Measurements from ENCODE around the gene MRPL11. TPM values are rescaled to one million over a fixed set of nuclear protein-coding genes. Genes with fewer than 3 reads are reported as not detected.

MRPL11 gene
- total and polyA plus RNA-seq, 8 donors: 18.8 to 66.8 (median 40.6) TPM

DNA sequence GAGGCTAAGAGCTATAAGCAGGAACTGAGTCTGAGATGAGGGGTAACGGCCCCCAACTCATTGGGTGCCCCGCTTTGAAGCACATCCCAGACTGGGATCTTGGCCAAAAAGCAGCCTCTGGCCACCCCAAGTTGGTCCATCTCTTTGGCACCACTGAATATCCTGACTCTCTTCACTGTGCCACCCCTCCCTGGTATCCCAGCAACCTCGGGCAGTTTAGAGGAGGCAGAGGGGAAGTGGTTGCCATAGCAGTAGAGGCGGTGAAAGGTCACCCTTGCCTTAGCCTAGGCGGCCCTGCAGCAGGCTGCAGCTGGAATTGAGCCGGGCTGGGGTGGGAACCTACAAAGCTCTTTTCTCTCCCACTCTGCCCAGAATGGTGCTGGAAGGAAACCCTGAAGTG, 29.1 kb upstream of the MRPL11 start:
- WGBS, 5 donors: 26 to 39% (median 35%) methylated on average over 5 to 6 of the region's 6 CpGs
- Histone ChIP-seq H3K27ac (peak overlapping the region in 3 of 5 donors; percentile 1 to 85 (median 84)), H3K4me1 (peaks cover 15 to 36% (median 21%) of the 10 kb centered on the region in 4 donors), H3K36me3 (peaks cover 6 to 25% (median 22%) of the 10 kb centered on the region in 4 donors), H3K9me3 (no peaks in the 10 kb centered on the region), H3K27me3 (no peaks in the 10 kb centered on the region), H3K4me3 (peak overlapping the region; percentile 67 to 76 (median 70))
- DNase-seq: peak; percentile 35 to 82
- TF ChIP-seq, protein P1, sequence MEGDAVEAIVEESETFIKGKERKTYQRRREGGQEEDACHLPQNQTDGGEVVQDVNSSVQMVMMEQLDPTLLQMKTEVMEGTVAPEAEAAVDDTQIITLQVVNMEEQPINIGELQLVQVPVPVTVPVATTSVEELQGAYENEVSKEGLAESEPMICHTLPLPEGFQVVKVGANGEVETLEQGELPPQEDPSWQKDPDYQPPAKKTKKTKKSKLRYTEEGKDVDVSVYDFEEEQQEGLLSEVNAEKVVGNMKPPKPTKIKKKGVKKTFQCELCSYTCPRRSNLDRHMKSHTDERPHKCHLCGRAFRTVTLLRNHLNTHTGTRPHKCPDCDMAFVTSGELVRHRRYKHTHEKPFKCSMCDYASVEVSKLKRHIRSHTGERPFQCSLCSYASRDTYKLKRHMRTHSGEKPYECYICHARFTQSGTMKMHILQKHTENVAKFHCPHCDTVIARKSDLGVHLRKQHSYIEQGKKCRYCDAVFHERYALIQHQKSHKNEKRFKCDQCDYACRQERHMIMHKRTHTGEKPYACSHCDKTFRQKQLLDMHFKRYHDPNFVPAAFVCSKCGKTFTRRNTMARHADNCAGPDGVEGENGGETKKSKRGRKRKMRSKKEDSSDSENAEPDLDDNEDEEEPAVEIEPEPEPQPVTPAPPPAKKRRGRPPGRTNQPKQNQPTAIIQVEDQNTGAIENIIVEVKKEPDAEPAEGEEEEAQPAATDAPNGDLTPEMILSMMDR (IDR thresholded peaks at IDR 0.05): no peak
- TF ChIP-seq EP300 (IDR thresholded peaks at IDR 0.05) (no peak), POLR2AphosphoS5 (IDR thresholded peaks at IDR 0.05) (no peak), POLR2A (IDR thresholded peaks at IDR 0.05) (no peak)
- intact Hi-C loops (cut with DNase I; ENCODE audit: low total_unique reads): no loop called here

DNA sequence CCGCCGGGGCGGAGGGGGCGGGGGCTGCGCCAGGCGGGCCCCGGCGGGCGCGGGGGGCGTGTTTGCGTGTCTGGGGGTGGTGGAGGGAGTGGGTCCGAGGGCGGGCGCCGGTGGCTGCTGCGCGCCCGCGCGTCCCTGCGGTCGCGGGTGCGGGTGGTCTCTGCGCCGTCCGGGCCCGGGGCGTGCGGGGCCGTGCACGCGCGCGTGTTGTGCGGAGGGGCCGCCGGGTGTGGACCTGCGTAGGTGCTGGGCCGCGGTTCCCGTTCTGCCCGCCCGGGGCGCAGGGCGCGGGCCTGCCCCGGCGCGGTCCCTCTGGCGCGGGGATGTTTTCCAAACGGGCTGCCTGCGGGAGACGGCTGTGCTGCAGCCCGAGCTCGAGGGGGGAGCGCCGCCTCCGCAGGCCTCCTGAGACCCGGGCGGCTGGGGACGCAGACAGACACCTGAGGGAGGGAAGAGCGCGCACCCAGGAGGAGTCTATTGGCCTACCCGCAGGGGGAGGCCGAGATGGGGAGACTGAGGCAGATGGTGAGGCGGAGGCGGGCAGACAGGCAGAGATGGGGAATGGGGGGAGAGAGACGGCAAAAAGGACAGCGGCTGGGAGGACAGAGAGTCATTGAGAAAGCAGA, 28.5 kb upstream of the MRPL11 start:
- H3K4me1 ChIP-seq: peaks cover 15 to 36% (median 21%) of the 10 kb centered on the region in 4 donors
- H3K27ac ChIP-seq: peak overlapping the region; percentile 1 to 85 (median 77)
- DNase-seq: peak; percentile 48 to 77

DNA sequence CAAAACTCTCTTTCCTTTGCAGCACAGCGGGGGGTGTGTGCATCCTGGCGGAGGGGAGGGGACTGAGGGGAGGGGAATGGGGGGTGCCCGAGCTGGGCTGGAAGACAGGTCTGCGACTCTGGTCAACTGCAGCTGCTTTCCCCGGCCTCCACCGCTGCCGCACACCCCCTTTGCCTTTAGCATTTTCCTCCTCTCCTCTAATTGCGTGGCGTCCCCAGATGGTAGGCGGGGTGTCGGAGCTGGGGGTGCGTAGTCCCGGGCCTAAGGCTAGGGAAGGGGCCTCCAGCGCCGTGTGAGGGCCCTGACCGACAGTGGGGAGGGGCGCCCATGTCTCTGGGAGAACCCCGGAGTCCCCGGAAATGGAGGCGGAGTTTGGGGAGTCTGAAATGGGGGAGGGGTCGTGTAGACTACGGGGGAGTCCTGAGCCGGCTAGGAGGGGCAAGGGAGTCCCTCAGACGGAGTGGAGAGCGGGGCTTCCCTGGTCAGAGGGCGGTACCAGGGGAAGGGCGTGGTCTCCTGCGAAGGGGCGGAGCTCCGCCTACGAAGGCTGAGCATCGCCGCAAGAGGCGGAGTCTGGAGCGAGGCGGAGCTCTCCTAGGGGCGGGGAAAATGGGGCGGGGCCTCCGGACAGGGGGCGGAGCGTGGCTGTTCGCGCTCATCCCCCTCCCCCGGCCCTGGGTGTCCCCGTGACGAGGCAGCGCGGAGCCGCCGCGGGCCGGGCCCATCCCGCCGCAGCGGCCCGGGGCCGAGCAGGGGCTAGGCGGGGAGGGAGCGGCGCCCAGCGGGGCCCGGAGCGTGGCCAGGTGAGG, 27.8 kb upstream of the MRPL11 start, which contains the start of gene PELI3:
Gene PELI3, plus strand, starts transcription at position 681 of the 809 bp plus-strand sequence. CDS start 1,224 bp downstream, outside the sequence.
- H3K27me3 ChIP-seq: no peaks in the 10 kb centered on the region
- H3K36me3 ChIP-seq: peaks cover 0 to 12% (median 9%) of the 10 kb centered on the region in 4 donors
- TF ChIP-seq, protein P1 (IDR thresholded peaks at IDR 0.05): no peak
- peak in 2 of 3 donors; percentile 47 to 67 for TF ChIP-seq POLR2AphosphoS5 (IDR thresholded peaks at IDR 0.05)
- peak within 1 kb of the TSS; percentile 67 to 76 (median 70) for H3K4me3 ChIP-seq
- H3K4me1 ChIP-seq: peaks cover 15 to 36% (median 21%) of the 10 kb centered on the region in 4 donors
- 0 to 1% (median 0%) methylated on average over 22 to 63 of the region's 63 CpGs for WGBS, 5 donors
- H3K27ac ChIP-seq: peak within 1 kb of the TSS; percentile 56 to 85 (median 77)
- intact Hi-C loops (cut with DNase I; ENCODE audit: low total_unique reads): no loop called here
- DNase-seq: peak; percentile 95 to 98
- no peaks in the 10 kb centered on the region for H3K9me3 ChIP-seq

More for the DNA sequence above, 28.5 kb upstream of the MRPL11 start:
- TF ChIP-seq, protein P1 (IDR thresholded peaks at IDR 0.05): peak in 4 of 7 experiments; percentile 33 to 47 (median 37)
- TF ChIP-seq POLR2AphosphoS5 (IDR thresholded peaks at IDR 0.05): no peak
- WGBS, 5 donors: 1 to 7% (median 2%) methylated on average over 21 to 72 of the region's 72 CpGs
- Histone ChIP-seq H3K9me3 (no peaks in the 10 kb centered on the region), H3K36me3 (peaks cover 0 to 19% (median 16%) of the 10 kb centered on the region in 4 donors), H3K4me3 (peak overlapping the region; percentile 67 to 76 (median 70)), H3K27me3 (no peaks in the 10 kb centered on the region)
- intact Hi-C loops (cut with DNase I; ENCODE audit: low total_unique reads): no loop called here

DNA sequence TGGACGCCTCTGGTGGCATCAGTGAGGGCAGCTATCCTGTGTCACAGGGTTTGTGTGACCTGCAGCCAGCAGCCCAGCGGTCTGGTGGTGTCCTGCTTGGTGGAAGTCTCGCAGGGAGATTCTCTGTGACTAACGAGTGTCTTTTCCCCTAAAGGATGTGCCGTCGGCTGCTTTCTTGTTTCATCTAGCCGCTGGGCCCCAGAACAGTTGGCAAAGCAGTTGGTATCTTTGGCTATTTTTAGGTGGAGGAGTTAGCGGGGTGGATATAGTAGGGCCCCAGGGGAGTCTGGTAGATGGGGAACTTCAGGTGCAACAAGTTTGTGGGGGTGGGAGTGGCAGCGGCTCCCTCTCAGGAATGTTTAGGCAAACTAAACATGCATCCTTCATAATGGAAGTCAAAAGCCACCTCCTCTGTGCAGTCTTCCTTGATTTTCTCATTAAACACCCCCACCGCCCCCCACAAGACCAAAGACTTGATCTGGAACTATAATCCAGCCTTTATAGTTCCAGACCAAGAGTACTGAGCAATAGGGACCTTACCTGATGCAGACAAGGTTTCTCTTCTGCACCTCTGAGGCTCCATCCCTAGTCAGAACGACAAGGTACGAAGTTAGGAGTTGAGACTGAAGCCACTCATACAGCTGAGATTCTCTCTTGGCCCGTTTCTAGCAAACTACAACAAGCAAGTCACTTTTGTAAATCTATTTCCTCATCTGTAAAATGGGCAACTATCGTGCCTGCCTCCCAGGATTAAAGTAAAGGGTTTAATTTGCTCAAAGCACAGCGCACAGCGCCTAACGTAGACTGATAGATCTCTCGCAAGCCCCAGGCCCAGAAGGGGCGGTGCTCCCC, 27.0 kb upstream of the MRPL11 start:
- Histone ChIP-seq H3K27ac (peak overlapping the region in 4 of 5 donors; percentile 77 to 85 (median 80)), H3K4me3 (peak overlapping the region; percentile 67 to 76 (median 70)), H3K27me3 (no peaks in the 10 kb centered on the region), H3K4me1 (peaks cover 15 to 36% (median 21%) of the 10 kb centered on the region in 4 donors), H3K36me3 (peaks cover 0 to 5% (median 2%) of the 10 kb centered on the region in 4 donors), H3K9me3 (no peaks in the 10 kb centered on the region)
- intact Hi-C loops (cut with DNase I; ENCODE audit: low total_unique reads): no loop called here
- 40 to 49% (median 46%) methylated on average over 19 of the region's 19 CpGs for WGBS, 5 donors
- no peak for DNase-seq
- TF ChIP-seq, protein P1 (IDR thresholded peaks at IDR 0.05): no peak
- TF ChIP-seq POLR2AphosphoS5 (IDR thresholded peaks at IDR 0.05): no peak
- no peak for TF ChIP-seq EP300 (IDR thresholded peaks at IDR 0.05)
- TF ChIP-seq POLR2A (IDR thresholded peaks at IDR 0.05): no peak
